ENCODE results near the gene DGKG.

Gene DGKG

DNA sequence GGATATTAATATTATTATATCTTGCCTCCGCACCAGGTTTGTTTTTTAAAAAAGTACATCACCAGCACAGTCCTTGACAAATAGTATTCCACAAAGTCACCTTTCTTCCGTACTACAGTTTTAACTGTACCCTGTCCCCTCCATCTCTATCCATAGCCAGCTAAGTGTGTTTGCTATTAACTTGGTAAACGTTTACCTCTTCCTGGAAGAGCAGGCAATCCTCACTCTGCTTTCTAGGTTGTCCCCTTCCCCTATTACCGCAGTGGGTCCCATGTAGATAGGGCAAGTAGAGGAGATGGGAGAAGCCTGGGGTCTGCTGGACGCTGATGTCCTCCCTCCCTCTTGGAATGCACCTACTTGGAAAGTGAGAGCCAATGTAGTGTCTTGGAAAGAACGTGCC is 169.2 kb downstream of the DGKG start:
- H3K4me3 ChIP-seq (ENCODE audit: low read depth, low read length): no peak overlapping the region
- no peak for TF ChIP-seq CTCF (IDR thresholded peaks at IDR 0.05; ENCODE audit: low read depth, low read length, missing control alignments)
- in situ Hi-C loops (cut with HindIII; ENCODE audit: low sequenced_read_pairs): no loop called here
- DNase-seq (ENCODE audit: low read depth): no peak

- no peak overlapping the region for H3K4me3 ChIP-seq (ENCODE audit: low read depth, low read length)
- in situ Hi-C loops (cut with HindIII; ENCODE audit: low sequenced_read_pairs): no loop called here
- no peak for TF ChIP-seq CTCF (IDR thresholded peaks at IDR 0.05; ENCODE audit: low read depth, low read length, missing control alignments)
- no peak for DNase-seq (ENCODE audit: low read depth)
Observed at GRCh38 chr3:186189492-186189891, 172.5 kb downstream of the DGKG start.

DNA sequence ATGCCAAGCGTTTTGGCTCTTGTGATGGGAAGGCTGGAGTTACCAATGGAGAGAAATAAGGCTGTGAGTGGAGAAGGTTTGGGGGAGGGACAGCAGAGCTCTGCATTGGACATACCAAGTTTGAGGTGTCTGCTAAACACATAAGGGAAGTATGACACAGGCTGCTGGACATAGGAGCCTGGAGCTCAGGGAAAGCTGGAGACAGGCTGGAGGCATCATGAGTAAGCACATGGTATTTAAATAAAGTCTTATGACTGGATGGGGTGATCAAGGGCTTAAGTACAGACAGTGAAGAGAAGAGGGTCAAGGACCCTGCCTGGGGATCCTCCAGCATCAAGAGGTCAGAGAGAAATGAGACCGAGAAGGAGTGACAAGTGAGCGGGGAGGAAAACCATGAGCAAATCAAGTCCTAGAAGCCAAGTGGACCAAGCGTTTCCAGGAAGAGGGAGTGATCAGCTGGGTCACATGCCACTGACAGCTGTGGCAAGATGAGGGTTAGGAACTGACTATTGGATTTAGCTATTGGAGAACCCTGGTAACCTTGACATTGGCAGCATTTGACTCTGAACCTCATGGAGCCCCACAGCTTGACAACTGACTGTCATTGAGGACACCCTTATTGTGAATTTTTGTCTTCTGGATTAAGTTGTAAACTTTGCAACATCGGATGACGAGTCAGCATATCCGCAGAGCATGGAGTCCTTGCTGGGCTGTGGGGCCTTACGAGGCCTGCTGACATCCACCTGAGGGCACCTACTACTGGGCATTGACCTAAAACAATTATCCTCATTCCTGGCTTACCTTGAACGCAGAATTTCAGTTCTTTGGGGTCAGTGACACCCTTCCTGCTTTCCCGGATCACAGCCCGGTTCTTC is 174.4 kb downstream of the DGKG start:
- in situ Hi-C loops (cut with HindIII; ENCODE audit: low sequenced_read_pairs): no loop called here
- TF ChIP-seq CTCF (IDR thresholded peaks at IDR 0.05; ENCODE audit: low read depth, low read length, missing control alignments): no peak
- no peak overlapping the region for H3K4me3 ChIP-seq (ENCODE audit: low read depth, low read length)
- no peak for DNase-seq (ENCODE audit: low read depth)

DNA sequence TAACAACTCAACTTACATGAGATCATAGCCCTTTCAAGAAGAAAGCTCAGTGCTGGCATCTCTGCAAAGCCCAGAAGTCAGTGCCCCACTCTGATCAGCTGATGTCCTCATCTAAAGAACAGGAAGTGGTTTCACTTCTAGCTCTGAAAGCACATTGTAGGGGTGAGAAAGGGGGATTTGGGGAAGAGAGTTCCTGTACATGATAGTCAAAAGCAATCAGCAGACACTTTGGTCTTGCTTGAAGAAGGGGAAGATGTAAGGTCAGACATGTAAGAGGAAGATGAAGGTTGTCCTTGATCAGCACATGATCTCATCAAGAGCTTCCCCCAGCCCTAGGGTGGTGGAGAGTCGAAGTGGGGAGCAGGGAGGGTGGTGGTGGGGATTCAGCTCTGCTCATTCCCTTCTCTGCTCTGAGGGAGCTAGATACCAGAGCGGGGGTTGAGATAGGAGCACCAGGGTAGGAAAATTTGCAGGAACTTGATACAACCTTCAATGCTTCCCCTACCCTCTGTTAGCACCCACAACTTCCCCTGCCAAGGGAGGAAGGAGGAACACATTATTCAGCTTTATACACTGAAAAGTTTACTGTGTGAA is 176.7 kb downstream of the DGKG start:
- in situ Hi-C loops (cut with HindIII; ENCODE audit: low sequenced_read_pairs): no loop called here
- H3K4me3 ChIP-seq (ENCODE audit: low read depth, low read length): no peak overlapping the region
- no peak for TF ChIP-seq CTCF (IDR thresholded peaks at IDR 0.05; ENCODE audit: low read depth, low read length, missing control alignments)
- DNase-seq (ENCODE audit: low read depth): no peak

DNA sequence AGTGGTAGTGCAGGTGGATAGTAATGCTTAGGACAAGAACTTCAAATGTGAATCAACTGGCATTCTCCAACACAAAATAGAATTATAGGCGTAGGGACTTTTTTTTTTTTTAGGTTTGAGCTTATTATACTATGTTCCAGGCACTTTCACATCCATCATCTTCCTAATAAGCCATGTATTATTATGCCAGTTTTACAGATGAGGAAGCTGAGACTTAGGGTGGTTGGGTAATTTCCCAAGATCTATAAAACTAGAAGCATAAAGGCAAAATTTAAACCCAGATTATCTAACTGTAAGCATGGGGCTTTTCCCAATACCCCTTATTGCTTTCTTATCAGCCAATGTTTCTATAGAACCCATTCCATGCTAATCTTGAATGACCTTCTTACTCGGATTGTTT is 178.0 kb downstream of the DGKG start:
- no peak for TF ChIP-seq CTCF (IDR thresholded peaks at IDR 0.05; ENCODE audit: low read depth, low read length, missing control alignments)
- in situ Hi-C loops (cut with HindIII; ENCODE audit: low sequenced_read_pairs): no loop called here
- no peak for DNase-seq (ENCODE audit: low read depth)
- no peak overlapping the region for H3K4me3 ChIP-seq (ENCODE audit: low read depth, low read length)

DNA sequence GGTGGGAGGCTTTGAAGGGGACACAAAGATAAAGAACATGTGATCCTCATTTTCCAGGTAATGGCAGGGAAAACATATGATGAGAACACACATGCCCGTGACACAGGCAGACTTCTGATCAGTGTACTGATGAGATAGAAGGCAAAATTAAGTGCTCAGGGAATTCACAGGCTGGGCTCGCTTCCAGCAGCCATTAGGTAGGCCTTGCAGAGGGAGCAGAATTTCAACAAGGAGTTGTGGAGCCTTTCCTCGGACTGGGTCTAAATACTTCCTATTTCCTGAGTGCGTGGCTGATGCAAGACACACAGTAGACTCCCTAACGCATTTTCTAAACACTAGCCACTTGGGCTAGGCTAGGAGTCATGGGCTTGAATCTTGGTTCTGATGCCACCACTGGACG is 179.2 kb downstream of the DGKG start:
- H3K4me3 ChIP-seq (ENCODE audit: low read depth, low read length): no peak overlapping the region
- no peak for TF ChIP-seq CTCF (IDR thresholded peaks at IDR 0.05; ENCODE audit: low read depth, low read length, missing control alignments)
- DNase-seq (ENCODE audit: low read depth): no peak
- in situ Hi-C loops (cut with HindIII; ENCODE audit: low sequenced_read_pairs): no loop called here

Data from astrocyte of the cerebellum (primary cell).